Sigmoid colon (tissue), 4 donors: Measurements from ENCODE around the gene DOK6.

Experiments
- CTCF ChIP-seq, 4 experiments: fragments of 450-650 bp in 3 of 4; fragments of 200-600 bp in 1 of 4; IDR thresholded peaks; one replicate each; pipeline ENCODE4 v1.5.1; 2016 to 2019; ENCODE audit warnings: antibody characterized with exemption in 4 of 4, mild to moderate bottlenecking in 3 of 4, moderate library complexity in 2 of 4
- EP300 ChIP-seq, 4 donors: sonication (generic); formaldehyde crosslinking; IDR thresholded peaks; one replicate each; pipeline ENCODE4 v1.6.1; 2017; ENCODE audit warnings: antibody characterized with exemption in 4 of 4
- POLR2A ChIP-seq, 2 donors: fragments of 450-650 bp; IDR thresholded peaks; one replicate each; pipeline ENCODE4 v1.6.1; 2016; ENCODE audit warnings: antibody characterized with exemption in 2 of 2, mild to moderate bottlenecking in 2 of 2, moderate library complexity in 2 of 2
- POLR2AphosphoS5 ChIP-seq, 4 donors: sonication (generic); formaldehyde crosslinking; IDR thresholded peaks; one replicate each; pipeline ENCODE4 v1.6.1; 2017; ENCODE audit warnings: antibody characterized with exemption in 4 of 4

GRCh38 chr18:69777248-69777647 is 376.6 kb downstream of the DOK6 start:
- TF ChIP-seq POLR2AphosphoS5 (IDR thresholded peaks at IDR 0.05) (no peak), POLR2A (IDR thresholded peaks at IDR 0.05) (no peak), EP300 (IDR thresholded peaks at IDR 0.05) (no peak), CTCF (IDR thresholded peaks at IDR 0.05) (no peak)
